Testis (tissue), 2 donors: ENCODE results near the gene SLC26A8.

Source experiments
- CTCF ChIP-seq, 3 experiments: fragments of 450-650 bp in 2 of 3; fragments of 200-600 bp in 1 of 3; sonication (generic) in 1 of 3; IDR thresholded peaks; one replicate each; pipeline ENCODE4 v1.5.1; 2016 to 2019; ENCODE audit warnings: antibody characterized with exemption in 3 of 3, mild to moderate bottlenecking in 2 of 3, moderate library complexity in 1 of 3
- POLR2A ChIP-seq: fragments of 450-650 bp; IDR thresholded peaks from one replicate; pipeline ENCODE4 v1.6.1; 2017; ENCODE audit warnings: antibody characterized with exemption, mild to moderate bottlenecking, moderate library complexity

- no peak for TF ChIP-seq CTCF (IDR thresholded peaks at IDR 0.05)
- TF ChIP-seq POLR2A = no peak
These were observed 8.8 kb downstream of the SLC26A8 start for GRCh38 chr6:36015666-36016065.
